Panc1 (cell line): ENCODE data around the gene OAT. TPM values are rescaled to one million over a fixed set of nuclear protein-coding genes. Genes with fewer than 3 reads are reported as not detected.

ENCODE experiments used
- ATAC-seq: fragments of 200-7000 bp; cut with Tn5 transposase; 2 replicates; pipeline ENCODE4 v1.9.1; 2020; ENCODE audit warnings: mild to moderate bottlenecking, moderate library complexity
- BruUV-seq: library from RNA; stranded (reverse); fragments of 400-500 nt; replicated peaks from 2 replicates; lab custom pipeline; 2021; lab: Mats Ljungman, UMichigan
- CTCF ChIA-PET: fragments of 300-600 bp; sonication (Branson Sonifier 250); formaldehyde crosslinking; loops from one replicate; lab custom pipeline; 2022; ENCODE audit warnings: antibody characterized with exemption; lab: Charles Lee
- POLR2A ChIA-PET: fragments of 300-600 bp; sonication (Branson Sonifier 250); formaldehyde crosslinking; loops from one replicate; lab custom pipeline; 2022; ENCODE audit warnings: antibody characterized with exemption; lab: Charles Lee
- DNase-seq: peaks from one replicate; pipeline ENCODE4 v3.0.0-alpha.2; 2010; ENCODE audit warnings: low read depth, low spot score
- H3K27ac ChIP-seq: 2 replicates; pipeline ENCODE4 v1.5.1; 2011; ENCODE audit warnings: mild to moderate bottlenecking, low read length, inconsistent platforms
- H3K27me3 ChIP-seq: fragments of 200-500 bp; sonication (Bioruptor generic); 2 replicates; pipeline ENCODE4 v1.6.0; 2014; ENCODE audit warnings: low read length, inconsistent platforms; ENCODE audit not compliant: control insufficient read depth, insufficient read depth
- H3K36me3 ChIP-seq: fragments of 200-500 bp; sonication (Bioruptor generic); 2 replicates; pipeline ENCODE4 v1.5.1; 2014; ENCODE audit warnings: inconsistent platforms, mild to moderate bottlenecking, low read length, moderate library complexity; ENCODE audit not compliant: control insufficient read depth, insufficient read depth
- H3K4me1 ChIP-seq: 2 replicates; pipeline ENCODE4 v1.5.1; 2011; ENCODE audit warnings: inconsistent platforms, mild to moderate bottlenecking, low read length, moderate library complexity; ENCODE audit not compliant: control insufficient read depth, insufficient read depth
- H3K4me3 ChIP-seq, 2 experiments: 2 replicates each; pipeline ENCODE4 v1.5.1; 2011 to 2012; ENCODE audit warnings: low read depth in 2 of 2, low read length in 2 of 2, mild to moderate bottlenecking in 2 of 2, inconsistent platforms in 1 of 2, moderate library complexity in 1 of 2
- H3K9me3 ChIP-seq: fragments of 200-500 bp; sonication (Bioruptor generic); 2 replicates; pipeline ENCODE4 v1.5.1; 2014; ENCODE audit warnings: low read depth, mild to moderate bottlenecking, inconsistent platforms, low read length, moderate library complexity; ENCODE audit not compliant: control insufficient read depth, insufficient read depth
- POLR2AphosphoS5 ChIP-seq: IDR thresholded peaks from 2 replicates; pipeline ENCODE4 v1.6.1; 2012; ENCODE audit warnings: mild to moderate bottlenecking, low read depth, low read length, moderate library complexity
- SIN3A ChIP-seq: IDR thresholded peaks from 2 replicates; pipeline ENCODE4 v1.6.1; 2012; ENCODE audit warnings: low read depth, mild to moderate bottlenecking, low read length, moderate library complexity, borderline replicate concordance; ENCODE audit not compliant: insufficient read depth
- TCF7L2 ChIP-seq: IDR thresholded peaks from 2 replicates; pipeline ENCODE4 v1.6.1; 2011; ENCODE audit warnings: mild to moderate bottlenecking, low read depth, low read length, inconsistent platforms
- in situ Hi-C: cut with HindIII; loops from 2 replicates; pipeline ENCODE4 v1.10.0; 2016; ENCODE audit warnings: low sequenced_read_pairs, low pct_unique_long_range_greater_than_20kb
- intact Hi-C: fragments of 100-400 bp; cut with micrococcal nuclease; formaldehyde crosslinking; loops from one replicate; pipeline ENCODE4 v1.10.0; 2022; ENCODE audit not compliant: unreplicated experiment
- total RNA-seq: library from RNA; stranded (reverse); gene quantifications from one replicate; pipeline ENCODE4 v1.2.1, GENCODE V29; 2021; ENCODE audit not compliant: unreplicated experiment
- TF ChIP-seq, protein P1 (sequence below): fragments of 450-650 bp; IDR thresholded peaks from 2 replicates; pipeline ENCODE4 v1.5.1; 2017; ENCODE audit warnings: mild to moderate bottlenecking
- TF ChIP-seq, protein P2 (sequence below), 2 experiments: IDR thresholded peaks; 2 replicates each; pipeline ENCODE4 v1.6.1; 2011 to 2012; ENCODE audit warnings: low read depth in 2 of 2, control low read depth in 1 of 2, low read length in 1 of 2, mild to moderate bottlenecking in 1 of 2, moderate library complexity in 1 of 2; ENCODE audit not compliant: insufficient read depth in 1 of 2

OAT gene
- total RNA-seq, 1 experiment from 2014 or later, result 166 TPM

DNA sequence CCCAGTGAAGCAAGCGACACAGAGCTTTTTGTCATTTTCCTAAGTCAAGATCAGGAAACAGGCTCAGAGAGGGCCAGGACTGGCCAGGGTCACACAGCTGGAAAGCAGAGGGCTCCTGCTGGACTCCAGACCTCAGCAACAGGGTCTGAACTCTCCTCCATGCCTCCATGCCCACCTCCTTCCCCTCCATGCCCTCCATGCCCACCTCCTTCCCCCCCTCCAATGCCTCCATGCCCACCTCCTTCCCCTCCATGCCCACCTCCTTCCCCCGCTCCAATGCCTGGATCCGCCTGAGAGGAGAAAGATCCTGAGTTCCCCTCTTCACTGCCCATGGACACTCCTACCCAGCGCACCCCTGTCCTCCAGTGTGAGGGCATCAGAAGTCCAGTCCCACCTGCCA lies 51.3 kb downstream of the OAT start:
- H3K9me3 ChIP-seq, result no peaks in the 10 kb centered on the region
- intact Hi-C loops, result no loop called here
- no TSS peak for BruUV-seq

DNA sequence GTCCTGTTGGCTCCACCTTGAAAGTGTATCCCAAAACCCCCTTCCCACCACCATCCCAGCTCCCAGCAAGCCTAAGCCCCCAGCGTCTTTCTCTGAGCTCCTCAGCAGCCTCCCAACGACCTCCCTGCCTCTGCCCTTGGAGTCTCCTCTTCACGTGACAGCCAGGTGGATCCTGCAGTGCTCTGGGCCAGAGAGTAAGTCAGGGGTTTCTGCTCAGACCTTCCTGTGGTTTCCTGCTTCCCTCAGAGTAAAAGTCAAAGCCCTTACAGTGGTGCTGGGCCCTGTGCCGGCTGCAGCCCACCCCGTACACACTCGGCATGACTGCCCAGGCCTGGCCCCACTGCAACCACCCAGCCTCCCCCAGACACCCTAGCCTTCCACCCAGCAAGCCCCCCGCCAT lies 51.9 kb downstream of the OAT start:
- ChIA-PET CTCF (no interaction called here), POLR2A (no interaction called here)
- no peaks in the 10 kb centered on the region for H3K4me1 ChIP-seq
- H3K9me3 ChIP-seq, result no peaks in the 10 kb centered on the region
- ATAC-seq, result no peak
- no peaks in the 10 kb centered on the region for H3K36me3 ChIP-seq
- no peak overlapping the region for H3K4me3 ChIP-seq
- BruUV-seq, result no TSS peak
- in situ Hi-C loops (no loop called here), intact Hi-C loops (no loop called here)
- no peak for DNase-seq
- H3K27ac ChIP-seq, result no peak overlapping the region
- H3K27me3 ChIP-seq, result peaks cover 2% of the 10 kb centered on the region; the same call in 1 of the 2 replicates
- no peak for TF ChIP-seq POLR2AphosphoS5
- no peak for TF ChIP-seq TCF7L2
- no peak for TF ChIP-seq SIN3A
- TF ChIP-seq, protein P1, sequence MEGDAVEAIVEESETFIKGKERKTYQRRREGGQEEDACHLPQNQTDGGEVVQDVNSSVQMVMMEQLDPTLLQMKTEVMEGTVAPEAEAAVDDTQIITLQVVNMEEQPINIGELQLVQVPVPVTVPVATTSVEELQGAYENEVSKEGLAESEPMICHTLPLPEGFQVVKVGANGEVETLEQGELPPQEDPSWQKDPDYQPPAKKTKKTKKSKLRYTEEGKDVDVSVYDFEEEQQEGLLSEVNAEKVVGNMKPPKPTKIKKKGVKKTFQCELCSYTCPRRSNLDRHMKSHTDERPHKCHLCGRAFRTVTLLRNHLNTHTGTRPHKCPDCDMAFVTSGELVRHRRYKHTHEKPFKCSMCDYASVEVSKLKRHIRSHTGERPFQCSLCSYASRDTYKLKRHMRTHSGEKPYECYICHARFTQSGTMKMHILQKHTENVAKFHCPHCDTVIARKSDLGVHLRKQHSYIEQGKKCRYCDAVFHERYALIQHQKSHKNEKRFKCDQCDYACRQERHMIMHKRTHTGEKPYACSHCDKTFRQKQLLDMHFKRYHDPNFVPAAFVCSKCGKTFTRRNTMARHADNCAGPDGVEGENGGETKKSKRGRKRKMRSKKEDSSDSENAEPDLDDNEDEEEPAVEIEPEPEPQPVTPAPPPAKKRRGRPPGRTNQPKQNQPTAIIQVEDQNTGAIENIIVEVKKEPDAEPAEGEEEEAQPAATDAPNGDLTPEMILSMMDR, result no peak
- TF ChIP-seq, protein P2, sequence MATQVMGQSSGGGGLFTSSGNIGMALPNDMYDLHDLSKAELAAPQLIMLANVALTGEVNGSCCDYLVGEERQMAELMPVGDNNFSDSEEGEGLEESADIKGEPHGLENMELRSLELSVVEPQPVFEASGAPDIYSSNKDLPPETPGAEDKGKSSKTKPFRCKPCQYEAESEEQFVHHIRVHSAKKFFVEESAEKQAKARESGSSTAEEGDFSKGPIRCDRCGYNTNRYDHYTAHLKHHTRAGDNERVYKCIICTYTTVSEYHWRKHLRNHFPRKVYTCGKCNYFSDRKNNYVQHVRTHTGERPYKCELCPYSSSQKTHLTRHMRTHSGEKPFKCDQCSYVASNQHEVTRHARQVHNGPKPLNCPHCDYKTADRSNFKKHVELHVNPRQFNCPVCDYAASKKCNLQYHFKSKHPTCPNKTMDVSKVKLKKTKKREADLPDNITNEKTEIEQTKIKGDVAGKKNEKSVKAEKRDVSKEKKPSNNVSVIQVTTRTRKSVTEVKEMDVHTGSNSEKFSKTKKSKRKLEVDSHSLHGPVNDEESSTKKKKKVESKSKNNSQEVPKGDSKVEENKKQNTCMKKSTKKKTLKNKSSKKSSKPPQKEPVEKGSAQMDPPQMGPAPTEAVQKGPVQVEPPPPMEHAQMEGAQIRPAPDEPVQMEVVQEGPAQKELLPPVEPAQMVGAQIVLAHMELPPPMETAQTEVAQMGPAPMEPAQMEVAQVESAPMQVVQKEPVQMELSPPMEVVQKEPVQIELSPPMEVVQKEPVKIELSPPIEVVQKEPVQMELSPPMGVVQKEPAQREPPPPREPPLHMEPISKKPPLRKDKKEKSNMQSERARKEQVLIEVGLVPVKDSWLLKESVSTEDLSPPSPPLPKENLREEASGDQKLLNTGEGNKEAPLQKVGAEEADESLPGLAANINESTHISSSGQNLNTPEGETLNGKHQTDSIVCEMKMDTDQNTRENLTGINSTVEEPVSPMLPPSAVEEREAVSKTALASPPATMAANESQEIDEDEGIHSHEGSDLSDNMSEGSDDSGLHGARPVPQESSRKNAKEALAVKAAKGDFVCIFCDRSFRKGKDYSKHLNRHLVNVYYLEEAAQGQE (IDR thresholded peaks at IDR 0.05; ENCODE audit: insufficient read depth in 1 of 2, low read depth in 2 of 2, low read length in 1 of 2), result no peak

More for the DNA sequence above, 51.3 kb downstream of the OAT start:
- Histone ChIP-seq H3K4me1 (no peaks in the 10 kb centered on the region), H3K36me3 (no peaks in the 10 kb centered on the region), H3K27me3 (peaks cover 1% of the 10 kb centered on the region; the same call in 1 of the 2 replicates), H3K4me3 (no peak overlapping the region), H3K27ac (no peak overlapping the region)
- ATAC-seq (no peak), DNase-seq (no peak)
- no peak for TF ChIP-seq TCF7L2
- TF ChIP-seq, protein P2 (IDR thresholded peaks at IDR 0.05; ENCODE audit: insufficient read depth in 1 of 2, low read depth in 2 of 2, low read length in 1 of 2), result no peak
- POLR2A ChIA-PET, result no interaction called here
- in situ Hi-C loops, result no loop called here
- CTCF ChIA-PET, result no interaction called here
